A549 (cell line): Measurements from ENCODE around the gene HOXA2. TPM values are rescaled to one million over a fixed set of nuclear protein-coding genes. Genes with fewer than 3 reads are reported as not detected.

Source experiments
- ATAC-seq, 2 experiments: fragments of 200-7000 bp in 1 of 2; fragments of >200 bp in 1 of 2; cut with Nextera tagmentation in 1 of 2; cut with Tn5 transposase in 1 of 2; 3 replicates each; pipeline versions ENCODE4 v1.8.0 to v1.9.1; 2018 to 2020; ENCODE audit warnings: mild to moderate bottlenecking in 1 of 2, moderate library complexity in 1 of 2
- CTCF ChIA-PET: fragments of 300-600 bp; sonication (Branson Sonifier 250); formaldehyde crosslinking; extraction: SDS; loops from one replicate; lab custom pipeline; 2021; ENCODE audit warnings: antibody characterized with exemption, inconsistent platforms; lab: Yijun Ruan, JAX
- POLR2A ChIA-PET: fragments of 350-600 bp; formaldehyde crosslinking; extraction: SDS; loops from one replicate; lab custom pipeline; 2021; ENCODE audit warnings: antibody characterized with exemption, inconsistent platforms; lab: Yijun Ruan, JAX
- DNase-seq, 2 experiments: peaks; one replicate each; pipeline versions ENCODE4 v3.0.0 to v3.0.0-alpha.2; 2011 to 2016; ENCODE audit warnings: low read depth in 1 of 2, low spot score in 1 of 2
- FAIRE-seq: peaks from 2 replicates; lab custom pipeline; 2011; peaks lifted over from hg19 to GRCh38; lab: Jason Lieb, UNC
- H3K27ac ChIP-seq, 2 experiments: fragments of >200 bp; sonication (Bioruptor Twin); formaldehyde crosslinking; 3 replicates each; pipeline ENCODE4 v1.5.1; 2016 to 2017
- H3K4me1 ChIP-seq: fragments of >200 bp; sonication (Bioruptor Twin); formaldehyde crosslinking; 3 replicates; pipeline ENCODE4 v1.6.1; 2016
- H3K4me2 ChIP-seq: fragments of >200 bp; sonication (Bioruptor Twin); formaldehyde crosslinking; 3 replicates; pipeline ENCODE4 v1.6.1; 2016
- H3K4me3 ChIP-seq: fragments of >200 bp; sonication (Bioruptor Twin); formaldehyde crosslinking; 3 replicates; pipeline ENCODE4 v1.5.1; 2016
- H3K9me3 ChIP-seq: fragments of >200 bp; sonication (Bioruptor Twin); formaldehyde crosslinking; 3 replicates; pipeline ENCODE4 v1.6.1; 2016
- CBX2 ChIP-seq: fragments of 200-600 bp; sonication (generic); IDR thresholded peaks from 2 replicates; pipeline ENCODE4 v1.6.1; 2016; ENCODE audit warnings: low read depth, mild to moderate bottlenecking, borderline replicate concordance
- CEBPB ChIP-seq, 2 experiments: fragments of >200 bp in 1 of 2; sonication (Bioruptor Twin) in 1 of 2; formaldehyde crosslinking in 1 of 2; IDR thresholded peaks; 2 replicates each; pipeline ENCODE4 v1.6.1; 2012 to 2016
- CHD4 ChIP-seq: fragments of 200-600 bp; sonication (generic); IDR thresholded peaks from 2 replicates; pipeline ENCODE4 v1.6.1; 2016; ENCODE audit warnings: antibody characterized with exemption, mild to moderate bottlenecking, borderline replicate concordance
- EHF ChIP-seq: fragments of 250-450 bp; sonication (Bioruptor Pico); IDR thresholded peaks from 2 replicates; pipeline ENCODE4 v1.5.0; 2020; ENCODE audit warnings: mild to moderate bottlenecking
- ESRRA ChIP-seq: fragments of 150-350 bp; IDR thresholded peaks from 2 replicates; pipeline ENCODE4 v1.6.1; 2014; ENCODE audit warnings: mild to moderate bottlenecking, low read length, borderline replicate concordance
- FOSB ChIP-seq: fragments of 250-450 bp; sonication (Bioruptor Pico); IDR thresholded peaks from 2 replicates; pipeline ENCODE4 v1.5.0; 2020; ENCODE audit warnings: mild to moderate bottlenecking, moderate library complexity
- FOXS1 ChIP-seq: fragments of 250-450 bp; sonication (Bioruptor Pico); IDR thresholded peaks from 2 replicates; pipeline ENCODE4 v1.5.0; 2020; ENCODE audit warnings: mild to moderate bottlenecking, moderate library complexity
- GATA3 ChIP-seq: IDR thresholded peaks from 2 replicates; pipeline ENCODE4 v1.6.1; 2012; ENCODE audit warnings: borderline replicate concordance
- HDAC2 ChIP-seq: fragments of 200-600 bp; sonication (generic); IDR thresholded peaks from 2 replicates; pipeline ENCODE4 v1.6.1; 2016
- JUN ChIP-seq, 2 experiments: fragments of >200 bp; sonication (Bioruptor Twin); formaldehyde crosslinking; IDR thresholded peaks; 2 replicates in 1 of 2; 3 replicates in 1 of 2; pipeline ENCODE4 v1.6.1; 2016 to 2017
- NFE2L2 ChIP-seq: fragments of 150-350 bp; conservative IDR thresholded peaks from 2 replicates; pipeline ENCODE4 v1.6.1; 2014; ENCODE audit warnings: low read length
- NR3C1 ChIP-seq: fragments of >200 bp; sonication (Bioruptor Twin); formaldehyde crosslinking; IDR thresholded peaks from 3 replicates; pipeline ENCODE4 v1.6.1; 2017
- RCOR1 ChIP-seq: fragments of 150-350 bp; IDR thresholded peaks from 2 replicates; pipeline ENCODE4 v1.6.1; 2014; ENCODE audit warnings: antibody characterized with exemption, low read length, low read depth
- RFX5 ChIP-seq: fragments of 450-650 bp; IDR thresholded peaks from 2 replicates; pipeline ENCODE4 v1.7.1; 2014; ENCODE audit warnings: antibody characterized with exemption, mild to moderate bottlenecking, moderate library complexity
- SREBF2 ChIP-seq: fragments of 450-650 bp; IDR thresholded peaks from 2 replicates; pipeline ENCODE4 v1.6.1; 2014; ENCODE audit warnings: mild to moderate bottlenecking, moderate library complexity
- ZSCAN20 ChIP-seq: fragments of 250-450 bp; sonication (Bioruptor Pico); IDR thresholded peaks from 2 replicates; pipeline ENCODE4 v1.8.0; 2022; ENCODE audit warnings: mild to moderate bottlenecking, moderate library complexity
- WGBS: methylation state at CpG from one replicate; pipeline ENCODE4 v1.1.6; 2017; ENCODE audit errors: missing lambda C conversion rate; 5-methylcytosine and 5-hydroxymethylcytosine counted together
- polyA plus RNA-seq, 4 experiments: library from polyadenylated mRNA; depleted of rRNA in 3 of 4; stranded (reverse); fragments of >200 nt; fragmentation: RNase III in 1 of 4; extraction: RNeasy Plus Mini Kit Qiagen cat#74134 plus additional on column Dnase treatment in 1 of 4; gene quantifications; 2 replicates in 3 of 4; 3 replicates in 1 of 4; pipeline ENCODE4 v1.2.3, GENCODE V29; 2011 to 2017
- TF ChIP-seq, protein P1 (sequence below): IDR thresholded peaks from 2 replicates; pipeline ENCODE4 v1.6.1; 2012
- TF ChIP-seq, protein P2 (sequence below): fragments of >200 bp; sonication (Bioruptor Twin); formaldehyde crosslinking; IDR thresholded peaks from 2 replicates; pipeline ENCODE4 v1.6.1; 2016
- TF ChIP-seq, protein P3 (sequence below): fragments of 450-650 bp; IDR thresholded peaks from 2 replicates; pipeline ENCODE4 v1.6.1; 2014; ENCODE audit warnings: antibody characterized with exemption
- TF ChIP-seq, protein P4 (sequence below): fragments of >200 bp; sonication (Bioruptor Twin); formaldehyde crosslinking; IDR thresholded peaks from 3 replicates; pipeline ENCODE4 v1.6.1; 2016

HOXA2 gene
- polyA plus RNA-seq, 2 of the 4 experiments (the other 2 are of a cell fraction): 1.3 to 2.1 TPM

DNA sequence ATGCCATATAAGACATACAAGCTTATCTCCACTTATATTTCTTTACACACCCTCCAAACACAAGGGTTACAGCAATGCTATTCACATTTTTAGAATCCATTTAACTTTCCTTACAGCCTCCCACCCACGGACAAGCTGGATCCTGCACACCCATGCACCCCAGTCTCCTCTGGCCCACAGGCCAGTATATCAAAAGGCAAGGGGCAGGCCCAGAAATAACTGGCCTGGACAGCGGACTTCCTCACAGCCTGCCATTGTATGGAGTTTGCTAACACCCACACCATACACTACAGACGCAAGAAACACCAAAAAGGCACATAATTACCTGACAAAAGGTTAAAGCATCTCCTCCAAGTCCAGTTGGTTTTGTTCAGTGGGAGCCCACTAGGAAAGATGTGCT is 16.1 kb upstream of the HOXA2 start (continued):
- TF ChIP-seq, protein P1, sequence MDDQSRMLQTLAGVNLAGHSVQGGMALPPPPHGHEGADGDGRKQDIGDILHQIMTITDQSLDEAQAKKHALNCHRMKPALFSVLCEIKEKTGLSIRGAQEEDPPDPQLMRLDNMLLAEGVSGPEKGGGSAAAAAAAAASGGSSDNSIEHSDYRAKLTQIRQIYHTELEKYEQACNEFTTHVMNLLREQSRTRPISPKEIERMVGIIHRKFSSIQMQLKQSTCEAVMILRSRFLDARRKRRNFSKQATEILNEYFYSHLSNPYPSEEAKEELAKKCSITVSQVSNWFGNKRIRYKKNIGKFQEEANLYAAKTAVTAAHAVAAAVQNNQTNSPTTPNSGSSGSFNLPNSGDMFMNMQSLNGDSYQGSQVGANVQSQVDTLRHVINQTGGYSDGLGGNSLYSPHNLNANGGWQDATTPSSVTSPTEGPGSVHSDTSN: no peak
- TF ChIP-seq CBX2 (no peak), FOSB (CRISPR knock-in tag) (no peak)
- TF ChIP-seq, protein P2, sequence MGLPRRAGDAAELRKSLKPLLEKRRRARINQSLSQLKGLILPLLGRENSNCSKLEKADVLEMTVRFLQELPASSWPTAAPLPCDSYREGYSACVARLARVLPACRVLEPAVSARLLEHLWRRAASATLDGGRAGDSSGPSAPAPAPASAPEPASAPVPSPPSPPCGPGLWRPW: no peak

DNA sequence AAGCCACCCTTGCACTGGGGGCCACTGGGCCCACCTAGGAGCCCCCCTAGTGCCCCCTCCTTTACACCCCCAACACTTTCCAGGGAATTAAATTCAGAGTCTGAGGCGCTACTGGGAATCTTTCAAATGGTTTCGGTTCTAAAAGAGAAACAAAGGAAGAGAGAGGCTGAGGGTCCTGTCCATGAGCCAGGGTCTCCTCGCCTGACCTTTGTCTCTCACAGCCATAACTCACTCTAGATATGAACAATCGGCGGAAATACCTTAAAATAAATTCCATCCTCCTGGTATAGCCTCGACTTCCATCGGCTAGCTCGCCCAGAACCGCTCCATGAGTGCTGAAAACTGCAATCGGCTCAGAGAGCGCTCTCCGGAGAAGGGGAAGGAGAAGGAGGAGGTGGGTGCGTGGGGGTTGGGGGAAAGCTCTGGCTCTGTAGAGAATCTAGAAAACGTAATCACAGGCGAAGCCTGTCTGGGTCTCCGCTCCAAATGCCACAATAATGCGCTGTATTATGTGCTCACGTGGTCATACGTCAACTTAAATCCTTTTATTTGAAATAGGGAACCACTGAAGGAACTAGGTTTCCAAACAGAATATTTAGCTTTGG is 15.5 kb upstream of the HOXA2 start:
- Histone ChIP-seq H3K4me1 (peaks cover 51% of the 10 kb centered on the region), H3K4me2 (peak overlapping the region; percentile 88), H3K4me3 (peak overlapping the region; percentile 44), H3K9me3 (no peaks in the 10 kb centered on the region), H3K27ac (peak overlapping the region; percentile 83 to 90)
- POLR2A ChIA-PET: interaction anchor here (1.3 kb wide), 1 partner anchor 13 kb away, joined by 3 read pairs; no protein-coding TSS in a partner anchor
- FAIRE-seq (no peak), DNase-seq (peak in 1 of 2 experiments; percentile 59), ATAC-seq (peak in 1 of 2 experiments; percentile 5; a peak in 2 of 6 replicates)
- TF ChIP-seq NFE2L2: no peak
- TF ChIP-seq, protein P3, sequence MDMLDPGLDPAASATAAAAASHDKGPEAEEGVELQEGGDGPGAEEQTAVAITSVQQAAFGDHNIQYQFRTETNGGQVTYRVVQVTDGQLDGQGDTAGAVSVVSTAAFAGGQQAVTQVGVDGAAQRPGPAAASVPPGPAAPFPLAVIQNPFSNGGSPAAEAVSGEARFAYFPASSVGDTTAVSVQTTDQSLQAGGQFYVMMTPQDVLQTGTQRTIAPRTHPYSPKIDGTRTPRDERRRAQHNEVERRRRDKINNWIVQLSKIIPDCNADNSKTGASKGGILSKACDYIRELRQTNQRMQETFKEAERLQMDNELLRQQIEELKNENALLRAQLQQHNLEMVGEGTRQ: 0 out of 2 replicates have a peak, but pooled peaks have one; percentile 5
- CTCF ChIA-PET: interaction anchor here (1.2 to 3.6 kb wide), 6 partner anchors 10 to 264 kb away, joined by 3 to 18 read pairs (median 4); no protein-coding TSS in a partner anchor
- WGBS: 74% methylated on average over 19 of the region's 19 CpGs

DNA sequence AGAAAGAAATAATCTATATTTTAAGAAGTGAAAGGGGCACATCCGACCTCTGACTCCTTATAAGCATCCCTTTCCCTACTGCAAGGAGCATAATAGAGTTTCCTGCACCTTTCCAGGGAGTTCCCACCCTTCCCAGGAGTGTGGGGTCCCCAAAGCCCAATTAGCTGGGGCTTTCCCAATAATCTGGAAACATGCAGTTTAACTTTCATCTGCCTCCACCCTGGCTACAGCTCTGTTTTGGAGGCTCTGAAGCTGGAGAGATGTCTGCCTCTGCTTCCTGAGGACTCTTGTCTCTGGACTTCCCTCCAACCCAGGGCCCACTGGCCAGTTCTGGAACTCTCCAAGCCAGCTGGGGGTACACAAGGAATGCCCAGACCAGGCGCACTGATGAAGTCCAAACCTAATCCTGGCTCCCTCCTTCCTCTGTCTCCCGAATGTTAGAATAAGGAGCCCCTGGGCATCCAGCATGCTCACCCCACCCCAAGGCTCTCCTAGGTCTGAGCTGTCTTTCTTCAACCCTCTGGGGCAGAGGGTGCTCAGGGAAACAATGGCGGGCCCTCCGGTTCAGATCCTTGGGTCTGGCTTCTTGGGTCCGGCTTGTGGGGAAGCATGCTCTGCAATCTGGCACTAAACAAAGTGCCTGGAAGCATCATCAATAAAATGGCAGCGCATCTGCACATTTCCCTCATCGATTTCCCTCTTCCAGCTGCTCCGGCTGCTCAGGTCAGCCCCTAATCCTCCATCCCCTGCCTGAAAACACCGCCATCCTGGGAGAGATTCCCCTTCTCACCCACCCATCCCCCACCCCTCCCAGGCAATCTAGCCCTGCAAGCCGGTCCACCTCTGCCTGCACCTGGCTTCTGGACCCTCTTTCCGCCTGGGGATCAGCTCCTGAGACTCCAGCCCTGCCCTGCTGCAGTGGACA is 14.7 kb upstream of the HOXA2 start:
- no peak for FAIRE-seq
- Histone ChIP-seq H3K27ac (peak overlapping the region; percentile 83 to 90), H3K4me3 (peak overlapping the region; percentile 44), H3K4me1 (peaks cover 51% of the 10 kb centered on the region), H3K4me2 (peak overlapping the region; percentile 88), H3K9me3 (no peaks in the 10 kb centered on the region)
- POLR2A ChIA-PET: interaction anchor here (0.8 to 5.1 kb wide), 4 partner anchors 14 to 254 kb away, joined by 3 to 34 read pairs (median 6); partner anchors contain the start of gene SKAP2
- CTCF ChIA-PET: interaction anchor here (1.2 to 3.6 kb wide), 8 partner anchors 11 to 263 kb away, joined by 3 to 18 read pairs (median 4); no protein-coding TSS in a partner anchor
- no peak for ATAC-seq
- no peak for TF ChIP-seq ESRRA
- TF ChIP-seq HDAC2: no peak
- no peak for TF ChIP-seq CEBPB (IDR thresholded peaks at IDR 0.05)
- TF ChIP-seq SREBF2: no peak
- no peak for TF ChIP-seq NR3C1
- no peak for TF ChIP-seq RCOR1
- TF ChIP-seq, protein P4, sequence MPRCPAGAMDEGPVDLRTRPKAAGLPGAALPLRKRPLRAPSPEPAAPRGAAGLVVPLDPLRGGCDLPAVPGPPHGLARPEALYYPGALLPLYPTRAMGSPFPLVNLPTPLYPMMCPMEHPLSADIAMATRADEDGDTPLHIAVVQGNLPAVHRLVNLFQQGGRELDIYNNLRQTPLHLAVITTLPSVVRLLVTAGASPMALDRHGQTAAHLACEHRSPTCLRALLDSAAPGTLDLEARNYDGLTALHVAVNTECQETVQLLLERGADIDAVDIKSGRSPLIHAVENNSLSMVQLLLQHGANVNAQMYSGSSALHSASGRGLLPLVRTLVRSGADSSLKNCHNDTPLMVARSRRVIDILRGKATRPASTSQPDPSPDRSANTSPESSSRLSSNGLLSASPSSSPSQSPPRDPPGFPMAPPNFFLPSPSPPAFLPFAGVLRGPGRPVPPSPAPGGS: no peak
- TF ChIP-seq GATA3: no peak
- TF ChIP-seq JUN (IDR thresholded peaks at IDR 0.05): no peak; a peak in 1 of 5 replicates
- TF ChIP-seq NFE2L2: no peak
- no peak for TF ChIP-seq EHF
- TF ChIP-seq RFX5: no peak
- TF ChIP-seq CHD4: no peak
- TF ChIP-seq FOXS1 (CRISPR knock-in tag): no peak
- TF ChIP-seq ZSCAN20: no peak
- DNase-seq: no peak
- 47% methylated on average over 10 of the region's 12 CpGs for WGBS
